K562 (cell line): ENCODE measurements around the gene HMX1. TPM values are rescaled to one million over a fixed set of nuclear protein-coding genes. Genes with fewer than 3 reads are reported as not detected.

ENCODE experiments used
- ATAC-seq: fragments of 200-7000 bp; cut with Tn5 transposase; 3 replicates; pipeline ENCODE4 v1.9.1; 2020; ENCODE audit warnings: moderate library complexity
- BruUV-seq: library from RNA; stranded (reverse); fragments of 400-500 nt; replicated peaks from 2 replicates; lab custom pipeline; 2021; lab: Mats Ljungman, UMichigan
- CTCF ChIA-PET: fragments of 300-600 bp; formaldehyde crosslinking; extraction: SDS; loops from one replicate; lab custom pipeline; 2021; ENCODE audit warnings: low intra/inter-chr PET ratio; lab: Yijun Ruan, JAX
- POLR2A ChIA-PET: fragments of 300-600, 350-650 bp; sonication (Branson Sonifier 250); formaldehyde crosslinking; extraction: SDS; loops from one replicate; lab custom pipeline; 2021; ENCODE audit warnings: antibody characterized with exemption, inconsistent platforms; lab: Yijun Ruan, JAX
- DNase-seq, 4 experiments: peaks; one replicate each; pipeline versions ENCODE4 v3.0.0 to v3.0.0-alpha.2; 2011 to 2018; ENCODE audit warnings: low spot score in 3 of 4, mixed read lengths in 3 of 4; ENCODE audit errors: extremely low read depth in 1 of 4
- FAIRE-seq: peaks from 2 replicates; lab custom pipeline; 2011; peaks lifted over from hg19 to GRCh38; lab: Jason Lieb, UNC
- H2AFZ ChIP-seq: 2 replicates; pipeline ENCODE4 v1.6.0; 2011; ENCODE audit warnings: low read depth, low read length, control low read depth, inconsistent platforms
- H3K27ac ChIP-seq: fragments of 200-600 bp; 3 replicates; pipeline ENCODE4 v1.8.0; 2011; ENCODE audit warnings: low read depth, mild to moderate bottlenecking, control low read depth, inconsistent platforms, low read length, moderate library complexity, mixed read lengths; ENCODE audit errors: extremely low read depth
- H3K27me3 ChIP-seq, 2 experiments: fragments of 300-600 bp in 1 of 2; 2 replicates in 1 of 2; 3 replicates in 1 of 2; pipeline versions ENCODE4 v1.6.0 to v1.8.0; 2011; ENCODE audit warnings: inconsistent platforms in 2 of 2, low read length in 2 of 2, mild to moderate bottlenecking in 1 of 2, mixed read lengths in 1 of 2, moderate library complexity in 1 of 2; ENCODE audit not compliant: control insufficient read depth in 2 of 2, insufficient read depth in 2 of 2
- H3K36me3 ChIP-seq: fragments of 300-600 bp; 3 replicates; pipeline ENCODE4 v1.8.0; 2011; ENCODE audit warnings: mild to moderate bottlenecking, low read length, inconsistent platforms; ENCODE audit not compliant: control insufficient read depth, insufficient read depth
- H3K4me1 ChIP-seq, 2 experiments: fragments of 200-600 bp in 1 of 2; replicated peaks in 1 of 2; 2 replicates in 1 of 2; 3 replicates in 1 of 2; pipeline versions ENCODE4 v1.5.1 to v1.8.0; 2011; ENCODE audit warnings: inconsistent platforms in 2 of 2, low read length in 2 of 2, mild to moderate bottlenecking in 1 of 2, mixed read lengths in 1 of 2, moderate library complexity in 1 of 2; ENCODE audit not compliant: control insufficient read depth in 2 of 2, insufficient read depth in 2 of 2
- H3K4me2 ChIP-seq: 2 replicates; pipeline ENCODE4 v1.6.1; 2011; ENCODE audit warnings: low read length, control low read depth, inconsistent platforms, mixed read lengths; ENCODE audit not compliant: insufficient read depth
- H3K4me3 ChIP-seq: fragments of 200-600 bp; sonication (generic), shearing (Covaris generic); 2 replicates; pipeline ENCODE4 v1.5.1; 2016; ENCODE audit warnings: control low read depth, inconsistent platforms
- H3K79me2 ChIP-seq: fragments of 200-600 bp; 3 replicates; pipeline ENCODE4 v1.8.0; 2011; ENCODE audit warnings: low read length, inconsistent platforms; ENCODE audit not compliant: control insufficient read depth, insufficient read depth
- H3K9ac ChIP-seq, 2 experiments: 2 replicates each; pipeline versions ENCODE4 v1.6.0 to v1.6.1; 2011; ENCODE audit warnings: low read depth in 2 of 2, low read length in 2 of 2, control low read depth in 1 of 2, inconsistent platforms in 1 of 2, mild to moderate bottlenecking in 1 of 2, mixed read lengths in 1 of 2; ENCODE audit not compliant: insufficient read depth in 1 of 2
- H3K9me1 ChIP-seq: one replicate; pipeline ENCODE4 v1.6.0; 2011; ENCODE audit warnings: inconsistent platforms, mild to moderate bottlenecking, low read length, moderate library complexity; ENCODE audit not compliant: control insufficient read depth, insufficient read depth
- H3K9me3 ChIP-seq: replicated peaks from 2 replicates; pipeline ENCODE4 v1.5.1; 2011; ENCODE audit warnings: low read depth, low read length, inconsistent platforms; ENCODE audit not compliant: control insufficient read depth, insufficient read depth
- H4K20me1 ChIP-seq: replicated peaks from 2 replicates; pipeline ENCODE4 v1.6.1; 2011; ENCODE audit warnings: low read length, inconsistent platforms, mixed read lengths; ENCODE audit not compliant: control insufficient read depth, insufficient read depth
- CEBPZ ChIP-seq: fragments of 150-350 bp; IDR thresholded peaks from 2 replicates; pipeline ENCODE4 v1.6.1; 2014; ENCODE audit warnings: low read depth, mild to moderate bottlenecking, low read length, borderline replicate concordance
- E2F6 ChIP-seq, 2 experiments: IDR thresholded peaks; 2 replicates each; pipeline ENCODE4 v1.6.1; 2011; ENCODE audit warnings: borderline replicate concordance in 1 of 2, control low read depth in 1 of 2, low read depth in 1 of 2, low read length in 1 of 2, mild to moderate bottlenecking in 1 of 2, mixed read lengths in 1 of 2, moderate library complexity in 1 of 2; ENCODE audit not compliant: insufficient read depth in 1 of 2, insufficient read length in 1 of 2, poor library complexity in 1 of 2, severe bottlenecking in 1 of 2; ENCODE audit errors: extremely low read depth in 1 of 2
- FOXA3 ChIP-seq, 2 experiments: fragments of 450-650 bp in 1 of 2; sonication (generic) in 1 of 2; formaldehyde crosslinking; IDR thresholded peaks in 1 of 2; conservative IDR thresholded peaks in 1 of 2; 2 replicates each; pipeline versions ENCODE4 v1.4.0 to v1.8.0; 2020 to 2022; ENCODE audit warnings: mild to moderate bottlenecking in 2 of 2, missing genetic modification reagents in 1 of 2
- KHSRP ChIP-seq: fragments of 450-650 bp; IDR thresholded peaks from 2 replicates; pipeline ENCODE4 v1.6.1; 2017
- PHB2 ChIP-seq: fragments of 450-650 bp; IDR thresholded peaks from 2 replicates; pipeline ENCODE4 v1.6.1; 2017; ENCODE audit warnings: low read depth
- STAT6 ChIP-seq: sonication (generic); formaldehyde crosslinking; IDR thresholded peaks from 2 replicates; pipeline ENCODE4 v1.8.1; 2023; ENCODE audit warnings: mild to moderate bottlenecking, missing genetic modification reagents
- TEAD4 ChIP-seq, 2 experiments: sonication (generic) in 1 of 2; formaldehyde crosslinking in 1 of 2; IDR thresholded peaks; 2 replicates each; pipeline versions ENCODE4 v1.6.1 to v1.8.0; 2012 to 2022; ENCODE audit warnings: borderline replicate concordance in 1 of 2, inconsistent platforms in 1 of 2, low read length in 1 of 2, mild to moderate bottlenecking in 1 of 2, missing genetic modification reagents in 1 of 2
- TSC22D4 ChIP-seq: fragments of 450-650 bp; IDR thresholded peaks from 2 replicates; pipeline ENCODE4 v1.6.1; 2016; ENCODE audit warnings: missing genetic modification characterization, missing biosample characterization, control low read depth
- ZHX1 ChIP-seq: fragments of 150-350 bp; conservative IDR thresholded peaks from 2 replicates; pipeline ENCODE4 v1.6.1; 2014; ENCODE audit warnings: low read length
- ZNF165 ChIP-seq: fragments of 250-450 bp; sonication (Bioruptor Pico); IDR thresholded peaks from 2 replicates; pipeline ENCODE4 v1.4.0; 2020; ENCODE audit warnings: borderline replicate concordance
- ZNF184 ChIP-seq: sonication (generic); formaldehyde crosslinking; IDR thresholded peaks from 2 replicates; pipeline ENCODE4 v1.5.0; 2020; ENCODE audit warnings: missing genetic modification reagents
- WGBS: fragments of 100-300 bp; shearing (Covaris generic); methylation state at CpG from one replicate; pipeline ENCODE4 v1.1.6; 2016; ENCODE audit warnings: low coverage, mixed read lengths; ENCODE audit not compliant: insufficient coverage; ENCODE audit errors: missing lambda C conversion rate; 5-methylcytosine and 5-hydroxymethylcytosine counted together
- in situ Hi-C: fragments of 300-500 bp; cut with MboI; formaldehyde crosslinking; loops from 4 replicates; pipeline ENCODE4 v1.15.0; 2018; ENCODE audit warnings: inconsistent platforms, mixed read lengths
- intact Hi-C: fragments of 100-400 bp; cut with micrococcal nuclease; formaldehyde crosslinking; loops from 2 replicates; pipeline ENCODE4 v1.14.2; 2022
- polyA plus RNA-seq, 8 experiments: library from polyadenylated mRNA; depleted of rRNA in 4 of 8; stranded (reverse) in 5 of 8; unstranded in 3 of 8; fragments of >200 nt; fragmentation: Nextera tagmentation in 2 of 8; fragmentation: Illumina TruSeq in 1 of 8; extraction: Ambion mirVana in 2 of 8; extraction: Trizol in 1 of 8; gene quantifications; 2 replicates each; pipeline versions ENCODE4 v1.2.1 to v1.2.3, GENCODE V29; 2011 to 2014; ENCODE audit warnings: inconsistent platforms in 1 of 8, missing spikeins in 1 of 8
- total RNA-seq, 7 experiments: library from RNA; depleted of rRNA in 6 of 7; stranded (reverse); fragments of >200 nt in 6 of 7; fragmentation: Illumina TruSeq in 2 of 7; extraction: Trizol in 2 of 7; gene quantifications; 2 replicates each; pipeline versions ENCODE4 v1.2.1 to v1.2.3, GENCODE V29; 2011 to 2021; ENCODE audit warnings: low replicate concordance in 1 of 7

Gene HMX1
- total and polyA plus RNA-seq, 9 of the 15 experiments (the other 6 are each of a cell fraction or from before 2014, with no cell fraction given), result not detected

GRCh38 chr4:8905226-8905772, 33.7 kb upstream of the HMX1 start:
- H3K36me3 ChIP-seq, result no peaks in the 10 kb centered on the region
- no peak for FAIRE-seq
- ATAC-seq, result no peak
- no peaks in the 10 kb centered on the region; the same call in 1 of the 2 replicates for H4K20me1 ChIP-seq
- no peak overlapping the region for H3K27ac ChIP-seq
- no peak overlapping the region for H2AFZ ChIP-seq
- H3K9ac ChIP-seq, result no peak overlapping the region
- peaks cover 20 to 63% of the 10 kb centered on the region in 2 experiments; a peak in 4 of 5 replicates for H3K27me3 ChIP-seq
- no peaks in the 10 kb centered on the region for H3K9me3 ChIP-seq
- BruUV-seq, result no TSS peak
- in situ Hi-C loops, result no loop called here
- H3K4me2 ChIP-seq, result no peak overlapping the region
- no peaks in the 10 kb centered on the region for H3K79me2 ChIP-seq
- POLR2A ChIA-PET, result interaction anchor here (0.6 kb wide), 1 partner anchor 23 kb away, joined by 3 read pairs; no protein-coding TSS in a partner anchor
- H3K9me1 ChIP-seq, result no peaks in the 10 kb centered on the region
- H3K4me1 ChIP-seq, result no peaks in the 10 kb centered on the region
- CTCF ChIA-PET, result no interaction called here
- DNase-seq, result no peak
- intact Hi-C loops, result no loop called here
- under 1% methylated on average over 20 of the region's 20 CpGs for WGBS
- H3K4me3 ChIP-seq, result no peak overlapping the region
- TF ChIP-seq ZHX1, result no peak
- TF ChIP-seq ZNF165 (CRISPR knock-in tag), result no peak
- no peak for TF ChIP-seq E2F6 (IDR thresholded peaks at IDR 0.05; ENCODE audit: borderline replicate concordance in 1 of 2, extremely low read depth in 1 of 2, insufficient read depth in 1 of 2, insufficient read length in 1 of 2, low read depth in 1 of 2, low read length in 1 of 2, poor library complexity in 1 of 2, severe bottlenecking in 1 of 2)
- no peak for TF ChIP-seq FOXA3 (CRISPR knock-in tag; conservative IDR thresholded peaks at IDR 0.05 in 1 of 2, IDR thresholded peaks at IDR 0.05 in 1 of 2)
- TF ChIP-seq STAT6 (CRISPR knock-in tag), result no peak
- no peak for TF ChIP-seq ZNF184 (CRISPR knock-in tag)
- no peak for TF ChIP-seq TEAD4 (IDR thresholded peaks at IDR 0.05; ENCODE audit: low read length)
- TF ChIP-seq TEAD4 (CRISPR knock-in tag; IDR thresholded peaks at IDR 0.05; ENCODE audit: borderline replicate concordance), result no peak
- no peak for TF ChIP-seq CEBPZ
- no peak for TF ChIP-seq KHSRP
- no peak for TF ChIP-seq TSC22D4 (tag)
- no peak for TF ChIP-seq PHB2
